CD14-positive monocyte (primary cell): Measurements from ENCODE around the gene SIGLEC12. TPM values are rescaled to one million over a fixed set of nuclear protein-coding genes. Genes with fewer than 3 reads are reported as not detected.

Experiments
- DNase-seq, 3 donors: peaks; one replicate each; pipeline ENCODE4 v3.0.0-alpha.2; 2011 to 2022
- H2AFZ ChIP-seq: 2 replicates; pipeline ENCODE4 v1.6.0; 2012; ENCODE audit warnings: mild to moderate bottlenecking, low read depth, low read length, inconsistent platforms; ENCODE audit not compliant: insufficient read depth, poor library complexity, severe bottlenecking
- H3K27ac ChIP-seq, 2 donors: 1 replicate in 1 of 2; 2 replicates in 1 of 2; pipeline ENCODE4 v1.5.1; 2012 to 2013; ENCODE audit warnings: low read length in 2 of 2, control low read depth in 1 of 2, inconsistent platforms in 1 of 2, low read depth in 1 of 2, mild to moderate bottlenecking in 1 of 2
- H3K27me3 ChIP-seq, 2 donors: one replicate each; pipeline versions ENCODE4 v1.6.0 to v1.6.1; 2011 to 2013; ENCODE audit warnings: low read length in 2 of 2; ENCODE audit not compliant: control insufficient read depth in 2 of 2, insufficient read depth in 2 of 2
- H3K36me3 ChIP-seq, 2 donors: replicated peaks in 1 of 2; 1 replicate in 1 of 2; 2 replicates in 1 of 2; pipeline versions ENCODE4 v1.5.1 to v1.6.1; 2012 to 2013; ENCODE audit warnings: low read length in 2 of 2, control low read depth in 1 of 2, inconsistent platforms in 1 of 2, mild to moderate bottlenecking in 1 of 2; ENCODE audit not compliant: insufficient read depth in 2 of 2, control insufficient read depth in 1 of 2
- H3K4me1 ChIP-seq, 2 donors: 1 replicate in 1 of 2; 2 replicates in 1 of 2; pipeline versions ENCODE4 v1.5.1 to v1.6.1; 2012 to 2013; ENCODE audit warnings: low read length in 2 of 2, control low read depth in 1 of 2, inconsistent platforms in 1 of 2, mild to moderate bottlenecking in 1 of 2, moderate library complexity in 1 of 2; ENCODE audit not compliant: insufficient read depth in 2 of 2, control insufficient read depth in 1 of 2
- H3K4me2 ChIP-seq: replicated peaks from 2 replicates; pipeline ENCODE3; 2012; ENCODE audit warnings: low read length, moderate library complexity, mild to moderate bottlenecking; ENCODE audit not compliant: poor library complexity, severe bottlenecking; ENCODE audit errors: extremely low read depth
- H3K4me3 ChIP-seq, 3 experiments: fragments of 200-600 bp in 1 of 3; sonication (generic) in 1 of 3; replicated peaks in 1 of 3; 1 replicate in 2 of 3; 2 replicates in 1 of 3; pipeline ENCODE4 v1.5.1; 2011 to 2013; ENCODE audit warnings: low read length in 3 of 3, mild to moderate bottlenecking in 3 of 3, control low read depth in 2 of 3, low read depth in 2 of 3, inconsistent platforms in 1 of 3, moderate library complexity in 1 of 3
- H3K79me2 ChIP-seq: 2 replicates; pipeline ENCODE4 v1.6.0; 2012; ENCODE audit warnings: mild to moderate bottlenecking, control low read depth, inconsistent platforms, low read length, moderate library complexity; ENCODE audit not compliant: insufficient read depth
- H3K9ac ChIP-seq: 2 replicates; pipeline ENCODE4 v1.6.0; 2017; ENCODE audit warnings: low read length, mild to moderate bottlenecking; ENCODE audit not compliant: insufficient read depth, poor library complexity, severe bottlenecking
- H3K9me3 ChIP-seq, 2 donors: replicated peaks in 1 of 2; 1 replicate in 1 of 2; 2 replicates in 1 of 2; pipeline versions ENCODE4 v1.5.1 to v1.6.1; 2012 to 2013; ENCODE audit warnings: low read length in 2 of 2, control low read depth in 1 of 2; ENCODE audit not compliant: control insufficient read depth in 1 of 2, insufficient read depth in 1 of 2
- H4K20me1 ChIP-seq: 2 replicates; pipeline ENCODE4 v1.6.0; 2012; ENCODE audit warnings: mild to moderate bottlenecking, low read length, control low read depth, moderate library complexity; ENCODE audit not compliant: insufficient read depth
- H3K27ac Mint-ChIP-seq, 7 donors: one replicate each; pipeline ENCODE4 v1.8.0; 2020; ENCODE audit warnings: mild to moderate bottlenecking in 7 of 7, mixed read lengths in 7 of 7, moderate library complexity in 6 of 7, inconsistent platforms in 2 of 7
- H3K27me3 Mint-ChIP-seq, 3 donors: one replicate each; pipeline ENCODE4 v1.8.0; 2021 to 2022; ENCODE audit warnings: low read depth in 3 of 3, mild to moderate bottlenecking in 3 of 3, mixed read lengths in 3 of 3, moderate library complexity in 3 of 3, inconsistent platforms in 1 of 3
- H3K36me3 Mint-ChIP-seq, 2 donors: one replicate each; pipeline ENCODE4 v1.8.0; 2020; ENCODE audit warnings: mixed read lengths in 2 of 2, inconsistent platforms in 1 of 2, mild to moderate bottlenecking in 1 of 2
- H3K4me1 Mint-ChIP-seq: one replicate; pipeline ENCODE4 v1.8.0; 2020; ENCODE audit warnings: mild to moderate bottlenecking, mixed read lengths
- H3K4me3 Mint-ChIP-seq, 2 donors: one replicate each; pipeline ENCODE4 v1.8.0; 2020; ENCODE audit warnings: mild to moderate bottlenecking in 2 of 2, mixed read lengths in 2 of 2, moderate library complexity in 1 of 2
- H3K9me3 Mint-ChIP-seq, 7 donors: one replicate each; pipeline ENCODE4 v1.8.0; 2020 to 2022; ENCODE audit warnings: mixed read lengths in 7 of 7, mild to moderate bottlenecking in 6 of 7, moderate library complexity in 6 of 7, inconsistent platforms in 2 of 7
- CTCF ChIP-seq: fragments of 200-600 bp; IDR thresholded peaks from one replicate; pipeline ENCODE4 v1.8.0; 2022; ENCODE audit warnings: antibody characterized with exemption, mild to moderate bottlenecking
- WGBS: methylation state at CpG from one replicate; pipeline ENCODE4 v1.1.5; 2013; ENCODE audit warnings: missing lambda C conversion rate; ENCODE audit not compliant: insufficient coverage; 5-methylcytosine and 5-hydroxymethylcytosine counted together
- intact Hi-C, 2 donors: fragments of 100-400 bp; cut with micrococcal nuclease; formaldehyde crosslinking; loops; one replicate each; pipeline versions ENCODE4 v1.15.0 to v1.15.1; 2023
- polyA plus RNA-seq, 3 donors: library from polyadenylated mRNA; depleted of rRNA in 1 of 3; unstranded in 2 of 3; stranded (reverse) in 1 of 3; fragments of 300-500 nt in 2 of 3; fragments of >200 nt in 1 of 3; fragmentation: Illumina TruSeq in 2 of 3; gene quantifications; 1 replicate in 2 of 3; 2 replicates in 1 of 3; pipeline ENCODE4 v1.2.3, GENCODE V29; 2012 to 2021

Gene SIGLEC12
- polyA plus RNA-seq, 3 donors, result 0.24 to 1.8 (median 1.3) TPM

- 100% methylated on average over 4 of the region's 7 CpGs for WGBS
- Histone ChIP-seq H3K79me2 (no peaks in the 10 kb centered on the region), H3K27me3 (no peaks in the 10 kb centered on the region), H3K9ac (no peak overlapping the region), H3K36me3 (peaks cover 0 to 5% of the 10 kb centered on the region in 2 donors), H2AFZ (no peak overlapping the region), H3K4me1 (peaks cover 20 to 23% of the 10 kb centered on the region in 2 donors), H3K4me2 (no peak overlapping the region), H4K20me1 (no peaks in the 10 kb centered on the region), H3K4me3 (no peak overlapping the region), H3K27ac (no peak overlapping the region), H3K9me3 (no peaks in the 10 kb centered on the region)
- no peak for TF ChIP-seq CTCF
- peaks cover 12 to 26% of the 10 kb centered on the region in 2 donors for H3K36me3 Mint-ChIP-seq
- intact Hi-C loops, result no loop called here
- no peak for DNase-seq
- peaks cover 0 to 2% (median 0%) of the 10 kb centered on the region in 7 donors for H3K9me3 Mint-ChIP-seq
- peaks cover 24% of the 10 kb centered on the region for H3K4me1 Mint-ChIP-seq
- H3K4me3 Mint-ChIP-seq, result no peak overlapping the region
- peaks cover 0 to 2% (median 2%) of the 10 kb centered on the region in 3 donors for H3K27me3 Mint-ChIP-seq
- H3K27ac Mint-ChIP-seq, result no peak overlapping the region
Observed at GRCh38 chr19:51491586-51491985, 10.0 kb downstream of the SIGLEC12 start.

GRCh38 chr19:51490676-51491075 lies 10.9 kb downstream of the SIGLEC12 start:
- Histone ChIP-seq H3K9me3 (no peaks in the 10 kb centered on the region), H4K20me1 (no peaks in the 10 kb centered on the region), H3K4me1 (peaks cover 20 to 23% of the 10 kb centered on the region in 2 donors), H3K4me3 (no peak overlapping the region), H3K27ac (no peak overlapping the region), H3K36me3 (peaks cover 0 to 5% of the 10 kb centered on the region in 2 donors), H3K4me2 (no peak overlapping the region), H3K79me2 (no peaks in the 10 kb centered on the region), H2AFZ (no peak overlapping the region), H3K27me3 (no peaks in the 10 kb centered on the region), H3K9ac (no peak overlapping the region)
- Mint-ChIP-seq H3K4me1 (peaks cover 24% of the 10 kb centered on the region), H3K36me3 (peaks cover 9 to 22% of the 10 kb centered on the region in 2 donors), H3K27ac (no peak overlapping the region), H3K9me3 (peaks cover 0 to 5% (median 0%) of the 10 kb centered on the region in 7 donors), H3K4me3 (no peak overlapping the region), H3K27me3 (peaks cover 0 to 2% (median 2%) of the 10 kb centered on the region in 3 donors)
- no peak for DNase-seq
- intact Hi-C loops, result no loop called here
- 68% methylated on average over 14 of the region's 14 CpGs for WGBS
- TF ChIP-seq CTCF, result no peak
